Cardiac septum (tissue), 1 donor: ENCODE data around the gene OR5W2. TPM values are rescaled to one million over a fixed set of nuclear protein-coding genes. Genes with fewer than 3 reads are reported as not detected.
"Not testable (repeated sequence)": the region's sequence is repeated elsewhere in the genome, so short reads cannot be mapped to it uniquely, and the experiment has no call there.

Experiments used
- DNase-seq: peaks from one replicate; pipeline ENCODE4 v3.0.0-alpha.2; 2020; ENCODE audit warnings: low spot score
- intact Hi-C: fragments of 100-400 bp; cut with DNase I; formaldehyde crosslinking; loops from one replicate; pipeline ENCODE4 v1.14.0; 2022
- long read RNA-seq: library from polyadenylated mRNA; unstranded; transcript quantifications from one replicate; pipeline ENCODE4 v2.0.0, GENCODE V29; 2021
- total RNA-seq: library from RNA; stranded (reverse); fragmentation: NEBNext Ultra II Directional; extraction: Animal tissue kit (Norgen Biotek cat#: 25700); gene quantifications from one replicate; pipeline ENCODE4 v1.2.1, GENCODE V29; 2021
- donor health status: DM: no; HTN: no; CAD: no.

Gene OR5W2
- not detected for total RNA-seq
- long read RNA-seq, result 0 reads

DNA sequence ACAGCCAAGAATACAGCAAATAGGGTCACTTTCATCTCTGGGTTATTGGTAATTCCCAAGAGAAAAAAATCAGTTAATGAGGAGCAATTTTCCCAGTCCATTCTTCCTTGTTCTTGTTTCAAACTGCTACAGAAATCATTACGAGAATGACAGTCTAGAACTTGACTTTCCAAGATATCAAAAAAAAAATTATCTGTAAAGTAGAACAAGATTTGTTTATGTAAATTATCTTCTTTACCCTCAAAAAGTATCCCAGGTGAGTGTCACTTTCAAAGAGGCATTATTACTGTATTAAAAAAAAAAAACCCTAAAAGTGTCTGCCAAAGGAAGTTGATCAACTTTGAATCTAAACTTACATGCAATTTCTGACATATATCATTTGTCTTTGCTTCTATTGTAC is at the start of gene OR5W2:
Gene OR5W2 (minus strand): TSS at position 101 of the 400 bp plus-strand sequence. CDS start 0 bp downstream, at position 101.
- DNase-seq, result no peak
- intact Hi-C loops, result no loop called here

GRCh38 chr11:55956521-55956920 is 42.1 kb upstream of the OR5W2 start:
- intact Hi-C loops, result no loop called here
- no peak for DNase-seq

GRCh38 chr11:55949330-55949729 is 34.9 kb upstream of the OR5W2 start:
- intact Hi-C loops, result no loop called here
- DNase-seq, result no peak

DNA sequence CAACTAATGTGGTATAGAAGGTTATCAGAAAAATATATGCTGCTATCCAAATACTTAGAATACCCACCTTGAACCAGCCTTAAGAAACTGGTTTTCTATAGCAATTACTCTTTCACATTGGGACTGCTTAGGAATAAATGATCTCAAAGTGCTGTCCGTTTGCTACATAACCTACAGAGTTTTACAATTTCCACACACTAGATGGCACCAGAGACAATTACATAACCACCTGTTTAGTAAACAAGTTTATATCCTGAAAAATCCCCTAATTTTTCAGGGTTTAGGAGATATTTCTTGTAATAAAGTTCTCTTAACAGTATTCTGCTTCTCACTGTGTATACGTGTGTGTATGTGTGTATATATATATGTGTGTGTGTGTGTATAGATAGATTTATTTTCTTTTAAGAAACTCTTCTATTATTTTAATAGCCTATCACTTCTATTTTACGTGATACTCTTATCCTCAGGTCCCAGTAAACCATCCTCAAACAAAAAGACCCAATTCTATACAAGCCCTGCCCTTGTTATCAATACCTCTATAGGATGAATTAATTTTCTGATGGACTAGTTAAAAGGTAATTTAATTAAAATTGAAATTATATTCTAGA is 28.5 kb upstream of the OR5W2 start:
- intact Hi-C loops, result no loop called here
- no peak for DNase-seq

GRCh38 chr11:55936300-55936699 is 21.9 kb upstream of the OR5W2 start, which contains the start of gene OR5I1:
TSS of gene OR5I1 (minus strand) at chr11:55936400. CDS start at chr11:55936400, 0 bp downstream.
- intact Hi-C loops, result no loop called here

GRCh38 chr11:55920537-55920936 is 6.2 kb upstream of the OR5W2 start:
- no peak for DNase-seq
- intact Hi-C loops, result no loop called here

More at GRCh38 chr11:55936300-55936699, 21.9 kb upstream of the OR5W2 start, which contains the start of gene OR5I1:
- DNase-seq, result no peak

GRCh38 chr11:55902308-55902707 is 12.1 kb downstream of the OR5W2 start:
- no peak for DNase-seq
- intact Hi-C loops, result no loop called here

DNA sequence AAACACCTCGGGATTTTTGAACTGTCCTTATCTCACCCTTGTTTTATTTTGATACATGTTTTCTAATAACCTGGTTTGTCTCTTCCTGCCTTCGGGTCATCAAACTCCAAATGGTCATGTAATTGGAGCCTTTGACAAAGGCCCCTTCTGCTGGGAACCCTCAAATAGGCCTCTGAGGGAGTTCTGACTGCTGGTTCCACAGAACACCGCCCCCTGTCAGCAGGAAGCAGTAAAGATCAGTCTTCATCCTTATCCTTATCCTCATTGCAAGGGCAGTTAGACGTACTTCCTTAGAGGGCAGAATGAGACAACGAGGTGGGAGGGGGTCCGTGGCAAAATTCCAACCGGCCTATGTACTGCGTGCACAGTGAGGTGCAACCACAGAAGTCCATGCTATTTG is 19.2 kb downstream of the OR5W2 start:
- intact Hi-C loops, result no loop called here
- DNase-seq, result no peak

GRCh38 chr11:55885481-55885880 is 28.9 kb downstream of the OR5W2 start:
- intact Hi-C loops, DNase-seq: not testable (repeated sequence)

- intact Hi-C loops, DNase-seq: not testable (repeated sequence)
These were observed 29.4 kb downstream of the OR5W2 start for GRCh38 chr11:55884995-55885394.

GRCh38 chr11:55882997-55883396 is 31.4 kb downstream of the OR5W2 start, which contains the start of gene TRIM51:
TSS of gene TRIM51 (plus strand) at chr11:55883297. CDS start at chr11:55885429, 2,132 bp downstream.
- intact Hi-C loops, DNase-seq: not testable (repeated sequence)

GRCh38 chr11:55873146-55873545 is 41.2 kb downstream of the OR5W2 start:
- DNase-seq, intact Hi-C loops: not testable (repeated sequence)

DNA sequence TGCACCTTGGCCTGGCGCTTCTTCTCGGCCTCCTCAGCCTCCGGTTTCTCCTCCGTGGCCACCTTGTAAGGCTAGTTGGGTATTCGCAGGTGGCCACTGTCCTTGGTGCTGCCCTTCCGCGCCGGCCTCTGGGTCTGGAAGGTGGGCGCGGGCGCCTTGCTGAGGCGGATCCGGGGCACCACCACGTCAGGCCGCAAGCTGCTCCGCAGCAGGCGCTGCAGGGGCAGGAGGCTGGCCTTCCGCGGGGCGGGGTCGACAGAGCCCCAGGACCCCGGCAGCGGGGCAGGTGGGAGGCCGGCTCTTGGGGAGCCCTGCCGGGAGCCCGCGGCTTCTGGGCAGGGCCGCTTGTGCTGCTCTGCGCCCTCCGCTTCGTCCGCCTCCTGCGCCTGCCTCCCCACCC is 41.7 kb downstream of the OR5W2 start:
- intact Hi-C loops, DNase-seq: not testable (repeated sequence)

DNA sequence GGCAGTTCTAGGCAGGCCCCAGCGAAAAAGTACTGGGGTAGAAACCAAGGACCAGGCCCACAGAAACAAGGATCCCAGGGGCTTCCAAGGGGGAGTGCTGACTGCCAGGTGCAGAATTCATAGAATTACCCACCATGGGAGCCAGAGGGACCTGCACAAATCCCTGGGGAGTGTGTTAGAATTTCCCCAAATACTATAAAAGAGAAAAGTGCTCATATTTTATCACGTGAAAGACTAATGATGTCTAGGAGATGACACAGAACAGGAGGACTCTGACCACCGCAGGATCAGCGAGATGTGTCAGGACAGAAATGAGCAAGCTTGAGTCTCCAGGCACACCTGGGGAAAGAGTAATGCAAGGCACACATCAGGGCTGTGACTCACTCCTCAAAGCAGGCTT is 47.0 kb downstream of the OR5W2 start:
- intact Hi-C loops, DNase-seq: not testable (repeated sequence)

Other genes with a start within 250 kb of the OR5W2 start
- gene OR5D13, start 141.1 kb downstream of the OR5W2 start, total RNA-seq, result not detected
- not detected for gene OR5D14, start 119.0 kb downstream of the OR5W2 start, total RNA-seq
- gene OR5L1, start 103.2 kb downstream of the OR5W2 start, total RNA-seq, result not detected
- gene OR5D18, start 95.0 kb downstream of the OR5W2 start, total RNA-seq, result not detected
- not detected for gene OR5L2, start 87.4 kb downstream of the OR5W2 start, total RNA-seq
- not detected for gene OR5D16, start 75.8 kb downstream of the OR5W2 start, total RNA-seq
- not detected for gene TRIM51, start 31.3 kb downstream of the OR5W2 start, total RNA-seq
- not detected for gene OR5I1, start 21.8 kb upstream of the OR5W2 start, total RNA-seq
- not detected for gene OR10AG1, start 55.4 kb upstream of the OR5W2 start, total RNA-seq
- gene OR5F1, start 80.0 kb upstream of the OR5W2 start, total RNA-seq, result not detected
- not detected for gene OR5AS1, start 113.1 kb upstream of the OR5W2 start, total RNA-seq
- not detected for gene OR8I2, start 178.7 kb upstream of the OR5W2 start, total RNA-seq
- not detected for gene OR8H2, start 189.1 kb upstream of the OR5W2 start, total RNA-seq
- not detected for gene OR8H3, start 207.8 kb upstream of the OR5W2 start, total RNA-seq
- not detected for gene OR8J3, start 225.6 kb upstream of the OR5W2 start, total RNA-seq
- not detected for gene OR8K5, start 245.7 kb upstream of the OR5W2 start, total RNA-seq